HepG2 (cell line): ENCODE results near the gene AMIGO1. TPM values are rescaled to one million over a fixed set of nuclear protein-coding genes. Genes with fewer than 3 reads are reported as not detected.

ENCODE experiments used
- ATF7 ChIP-seq, 2 experiments: fragments of 450-650 bp in 1 of 2; sonication (generic) in 1 of 2; formaldehyde crosslinking in 1 of 2; IDR thresholded peaks; 2 replicates each; pipeline versions ENCODE4 v1.4.0 to v1.6.1; 2016 to 2020; ENCODE audit warnings: antibody characterized with exemption in 1 of 2, mild to moderate bottlenecking in 1 of 2, missing genetic modification reagents in 1 of 2
- CREB3 ChIP-seq: sonication (generic); formaldehyde crosslinking; IDR thresholded peaks from 2 replicates; pipeline ENCODE4 v1.5.0; 2020; ENCODE audit warnings: missing genetic modification reagents
- CSRNP1 ChIP-seq: sonication (generic); formaldehyde crosslinking; IDR thresholded peaks from 2 replicates; pipeline ENCODE4 v1.8.1; 2023; ENCODE audit warnings: mild to moderate bottlenecking, missing genetic modification reagents
- FOSL2 ChIP-seq: sonication (generic); formaldehyde crosslinking; IDR thresholded peaks from 2 replicates; pipeline ENCODE4 v1.4.0; 2020; ENCODE audit warnings: missing genetic modification reagents
- GATA4 ChIP-seq: sonication (generic); IDR thresholded peaks from 2 replicates; pipeline ENCODE4 v1.6.1; 2016; ENCODE audit warnings: antibody characterized with exemption, low read depth, borderline replicate concordance
- HOXA5 ChIP-seq: sonication (generic); formaldehyde crosslinking; IDR thresholded peaks from 2 replicates; pipeline ENCODE4 v1.4.0; 2020; ENCODE audit warnings: missing genetic modification reagents
- MED1 ChIP-seq: sonication (generic); formaldehyde crosslinking; IDR thresholded peaks from 2 replicates; pipeline ENCODE4 v1.4.0; 2020; ENCODE audit warnings: missing genetic modification reagents
- MXD1 ChIP-seq: sonication (generic); formaldehyde crosslinking; IDR thresholded peaks from 2 replicates; pipeline ENCODE4 v1.4.0; 2020; ENCODE audit warnings: mild to moderate bottlenecking, missing genetic modification reagents
- MXD4 ChIP-seq: IDR thresholded peaks from 2 replicates; pipeline ENCODE4 v1.6.1; 2016; ENCODE audit warnings: mild to moderate bottlenecking, missing biosample characterization, missing genetic modification reagents
- POLR2A ChIP-seq, 2 experiments: IDR thresholded peaks; 2 replicates each; pipeline ENCODE4 v1.6.1; 2011; ENCODE audit warnings: low read depth in 2 of 2, low read length in 2 of 2, mild to moderate bottlenecking in 1 of 2, moderate library complexity in 1 of 2; ENCODE audit not compliant: insufficient read depth in 1 of 2
- RBAK ChIP-seq: sonication (generic); formaldehyde crosslinking; IDR thresholded peaks from 2 replicates; pipeline ENCODE4 v1.5.1; 2020; ENCODE audit warnings: mild to moderate bottlenecking, missing genetic modification reagents
- TAF1 ChIP-seq: sonication (generic); formaldehyde crosslinking; IDR thresholded peaks from 2 replicates; pipeline ENCODE4 v1.4.0; 2020; ENCODE audit warnings: missing genetic modification reagents
- ZBTB42 ChIP-seq: sonication (generic); formaldehyde crosslinking; IDR thresholded peaks from 2 replicates; pipeline ENCODE4 v1.5.0; 2020; ENCODE audit warnings: mild to moderate bottlenecking, missing genetic modification reagents
- ZNF24 ChIP-seq: fragments of 450-650 bp; IDR thresholded peaks from 2 replicates; pipeline ENCODE4 v1.6.1; 2017; ENCODE audit warnings: antibody characterized with exemption, mild to moderate bottlenecking
- ZNF30 ChIP-seq: sonication (generic); formaldehyde crosslinking; IDR thresholded peaks from 2 replicates; pipeline ENCODE4 v1.5.0; 2020; ENCODE audit warnings: mild to moderate bottlenecking, missing genetic modification reagents
- ZNF512B ChIP-seq: sonication (generic); formaldehyde crosslinking; IDR thresholded peaks from 2 replicates; pipeline ENCODE4 v1.5.1; 2020; ENCODE audit warnings: missing genetic modification reagents, mild to moderate bottlenecking, borderline replicate concordance
- ZNF550 ChIP-seq: sonication (generic); formaldehyde crosslinking; IDR thresholded peaks from 2 replicates; pipeline ENCODE4 v1.4.0; 2020; ENCODE audit warnings: mild to moderate bottlenecking, missing genetic modification reagents, borderline replicate concordance
- ZNF564 ChIP-seq: sonication (generic); formaldehyde crosslinking; IDR thresholded peaks from 2 replicates; pipeline ENCODE4 v1.8.1; 2023; ENCODE audit warnings: mild to moderate bottlenecking, missing genetic modification reagents
- ZUFSP ChIP-seq: sonication (generic); formaldehyde crosslinking; IDR thresholded peaks from 2 replicates; pipeline ENCODE4 v1.9.0; 2021; ENCODE audit warnings: missing genetic modification reagents, mild to moderate bottlenecking, borderline replicate concordance
- polyA plus RNA-seq, 8 experiments: library from polyadenylated mRNA; depleted of rRNA in 3 of 8; stranded (reverse) in 7 of 8; unstranded in 1 of 8; fragments of >200 nt; fragmentation: Illumina TruSeq in 4 of 8; extraction: Trizol in 4 of 8; gene quantifications; 2 replicates each; pipeline versions ENCODE4 v1.2.1 to v1.2.3, GENCODE V29; 2011 to 2016; ENCODE audit warnings: low read depth in 4 of 8, missing spikeins in 1 of 8, mixed read lengths in 1 of 8; ENCODE audit not compliant: insufficient read depth in 1 of 8
- total RNA-seq, 5 experiments: library from RNA; depleted of rRNA; stranded (reverse); fragments of >200 nt; fragmentation: Illumina TruSeq; extraction: Trizol; gene quantifications; 2 replicates each; pipeline ENCODE4 v1.2.3, GENCODE V29; 2016; ENCODE audit warnings: low read depth in 1 of 5

The AMIGO1 gene
- total and polyA plus RNA-seq, 2 of the 13 experiments (the other 11 are each of a cell fraction or from before 2014, with no cell fraction given) = 0.40 to 1.3 TPM

GRCh38 chr1:109483672-109484518, 25.6 kb downstream of the AMIGO1 start, which contains the start of gene ATXN7L2 (continued):
- TF ChIP-seq CREB3 (CRISPR knock-in tag) (0 out of 2 replicates have a peak, but pooled peaks have one; percentile 46), ZNF564 (0 out of 2 replicates have a peak, but pooled peaks have one; percentile 51), POLR2A (IDR thresholded peaks at IDR 0.05; ENCODE audit: insufficient read depth in 1 of 2, low read depth in 2 of 2, low read length in 2 of 2) (peak; percentile 79 to 92), MXD1 (CRISPR knock-in tag) (0 out of 2 replicates have a peak, but pooled peaks have one; percentile 72), MXD4 (no peak; the same call in 1 of the 2 replicates), FOSL2 (CRISPR knock-in tag) (peak; percentile 57), MED1 (CRISPR knock-in tag) (peak; percentile 51; the same call in 1 of the 2 replicates), ZUFSP (no peak), GATA4 (peak; percentile 27; the same call in 1 of the 2 replicates), ZBTB42 (CRISPR knock-in tag) (peak; percentile 53; the same call in 1 of the 2 replicates), ZNF512B (CRISPR knock-in tag) (no peak), CSRNP1 (CRISPR knock-in tag) (no peak), ZNF550 (CRISPR knock-in tag) (no peak; the same call in 1 of the 2 replicates), TAF1 (CRISPR knock-in tag) (peak; percentile 97), RBAK (no peak), ZNF30 (CRISPR knock-in tag) (no peak), HOXA5 (CRISPR knock-in tag) (peak; percentile 72), ATF7 (IDR thresholded peaks at IDR 0.05) (no peak), ATF7 (CRISPR knock-in tag; IDR thresholded peaks at IDR 0.05) (no peak), ZNF24 (no peak)
